ENCODE results near the gene TEKT5.

GRCh38 chr16:10731790-10732189 is 37.1 kb upstream of the TEKT5 start:
- TF ChIP-seq CTCF (conservative IDR thresholded peaks at IDR 0.05), result no peak
- no peak for TF ChIP-seq EZH2 (IDR thresholded peaks at IDR 0.05; ENCODE audit: low read depth)

Data from PC-9 (cell line).